Ascending aorta (tissue), 2 donors: ENCODE data around the gene PDE7B. TPM values are rescaled to one million over a fixed set of nuclear protein-coding genes. Genes with fewer than 3 reads are reported as not detected.

Experiments used
- DNase-seq, 2 donors: peaks; one replicate each; pipeline ENCODE4 v3.0.0-alpha.2; 2019; ENCODE audit warnings: low spot score in 2 of 2
- H3K27ac ChIP-seq, 2 donors: fragments of 200-600 bp; sonication (generic); one replicate each; pipeline ENCODE4 v1.5.1; 2016 to 2017; ENCODE audit warnings: mild to moderate bottlenecking in 1 of 2
- H3K27me3 ChIP-seq: fragments of 200-600 bp; sonication (generic); one replicate; pipeline ENCODE4 v1.5.1; 2017
- H3K36me3 ChIP-seq, 2 donors: fragments of 200-600 bp; sonication (generic); one replicate each; pipeline ENCODE4 v1.5.1; 2016
- H3K4me1 ChIP-seq, 2 donors: fragments of 200-600 bp; sonication (generic); one replicate each; pipeline ENCODE4 v1.5.1; 2016 to 2017; ENCODE audit warnings: mild to moderate bottlenecking in 1 of 2
- H3K4me3 ChIP-seq, 2 donors: fragments of 200-600 bp; sonication (generic); one replicate each; pipeline ENCODE4 v1.5.1; 2016 to 2017; ENCODE audit warnings: mild to moderate bottlenecking in 1 of 2
- H3K9me3 ChIP-seq, 2 donors: fragments of 200-600 bp; sonication (generic); one replicate each; pipeline ENCODE4 v1.5.1; 2016
- intact Hi-C: fragments of 100-400 bp; cut with DNase I; formaldehyde crosslinking; loops from one replicate; pipeline ENCODE4 v1.15.1; 2023
- total RNA-seq: library from RNA; depleted of rRNA; stranded (reverse); fragments of >200 nt; gene quantifications from one replicate; pipeline ENCODE4 v1.1.0, GENCODE V29; 2016
- TF ChIP-seq, protein P1 (sequence below), 3 experiments: fragments of 200-600 bp in 2 of 3; fragments of 450-650 bp in 1 of 3; sonication (generic) in 2 of 3; IDR thresholded peaks; one replicate each; pipeline ENCODE4 v1.5.1; 2016 to 2019; ENCODE audit warnings: antibody characterized with exemption in 3 of 3, mild to moderate bottlenecking in 1 of 3, moderate library complexity in 1 of 3

The PDE7B gene
- total RNA-seq, 1 donor from 2014 or later: 6.0 TPM

DNA sequence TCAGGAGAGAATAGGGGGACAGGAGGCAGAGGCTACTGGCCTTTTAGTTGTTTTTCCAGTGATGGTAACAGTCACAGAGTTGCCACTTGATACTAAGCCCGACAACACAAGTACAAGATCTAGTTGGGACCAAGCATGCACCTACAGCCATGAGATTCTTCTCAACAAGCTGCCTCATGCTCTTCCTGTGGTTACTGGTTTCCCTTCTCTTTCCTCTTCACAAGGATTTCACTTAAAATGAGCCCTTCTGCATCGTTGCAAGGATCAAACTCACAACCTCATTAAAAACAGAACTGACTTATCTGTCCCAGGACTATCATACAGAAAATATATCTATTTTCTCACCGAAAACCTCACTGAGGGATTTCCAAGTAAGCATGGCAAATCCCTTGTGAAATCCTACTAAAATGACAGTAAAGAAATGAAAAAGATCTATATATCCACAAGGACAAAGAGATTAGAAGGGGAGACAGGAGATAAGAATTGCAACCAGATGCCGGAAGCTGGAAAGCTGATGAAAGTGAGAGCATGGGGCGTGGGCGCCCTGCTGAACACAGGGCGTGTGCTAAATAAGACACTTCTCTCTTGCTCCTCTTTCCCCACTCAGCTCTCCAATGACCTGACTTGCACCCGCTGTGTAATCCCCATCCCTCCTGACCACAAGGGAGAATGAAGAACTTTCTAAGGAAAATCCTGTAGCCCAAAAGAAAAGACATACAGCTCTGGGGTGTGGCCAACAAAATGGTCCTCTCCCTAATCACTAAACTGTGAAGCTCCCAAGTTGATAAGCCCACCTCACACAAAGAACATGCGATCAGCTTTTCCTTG, 385.2 kb downstream of the PDE7B start:
- Histone ChIP-seq H3K27ac (no peak overlapping the region), H3K36me3 (no peaks in the 10 kb centered on the region), H3K27me3 (no peaks in the 10 kb centered on the region), H3K4me1 (no peaks in the 10 kb centered on the region), H3K9me3 (no peaks in the 10 kb centered on the region), H3K4me3 (no peak overlapping the region)
- TF ChIP-seq, protein P1, sequence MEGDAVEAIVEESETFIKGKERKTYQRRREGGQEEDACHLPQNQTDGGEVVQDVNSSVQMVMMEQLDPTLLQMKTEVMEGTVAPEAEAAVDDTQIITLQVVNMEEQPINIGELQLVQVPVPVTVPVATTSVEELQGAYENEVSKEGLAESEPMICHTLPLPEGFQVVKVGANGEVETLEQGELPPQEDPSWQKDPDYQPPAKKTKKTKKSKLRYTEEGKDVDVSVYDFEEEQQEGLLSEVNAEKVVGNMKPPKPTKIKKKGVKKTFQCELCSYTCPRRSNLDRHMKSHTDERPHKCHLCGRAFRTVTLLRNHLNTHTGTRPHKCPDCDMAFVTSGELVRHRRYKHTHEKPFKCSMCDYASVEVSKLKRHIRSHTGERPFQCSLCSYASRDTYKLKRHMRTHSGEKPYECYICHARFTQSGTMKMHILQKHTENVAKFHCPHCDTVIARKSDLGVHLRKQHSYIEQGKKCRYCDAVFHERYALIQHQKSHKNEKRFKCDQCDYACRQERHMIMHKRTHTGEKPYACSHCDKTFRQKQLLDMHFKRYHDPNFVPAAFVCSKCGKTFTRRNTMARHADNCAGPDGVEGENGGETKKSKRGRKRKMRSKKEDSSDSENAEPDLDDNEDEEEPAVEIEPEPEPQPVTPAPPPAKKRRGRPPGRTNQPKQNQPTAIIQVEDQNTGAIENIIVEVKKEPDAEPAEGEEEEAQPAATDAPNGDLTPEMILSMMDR (IDR thresholded peaks at IDR 0.05): no peak
- no peak for DNase-seq
- intact Hi-C loops: no loop called here

DNA sequence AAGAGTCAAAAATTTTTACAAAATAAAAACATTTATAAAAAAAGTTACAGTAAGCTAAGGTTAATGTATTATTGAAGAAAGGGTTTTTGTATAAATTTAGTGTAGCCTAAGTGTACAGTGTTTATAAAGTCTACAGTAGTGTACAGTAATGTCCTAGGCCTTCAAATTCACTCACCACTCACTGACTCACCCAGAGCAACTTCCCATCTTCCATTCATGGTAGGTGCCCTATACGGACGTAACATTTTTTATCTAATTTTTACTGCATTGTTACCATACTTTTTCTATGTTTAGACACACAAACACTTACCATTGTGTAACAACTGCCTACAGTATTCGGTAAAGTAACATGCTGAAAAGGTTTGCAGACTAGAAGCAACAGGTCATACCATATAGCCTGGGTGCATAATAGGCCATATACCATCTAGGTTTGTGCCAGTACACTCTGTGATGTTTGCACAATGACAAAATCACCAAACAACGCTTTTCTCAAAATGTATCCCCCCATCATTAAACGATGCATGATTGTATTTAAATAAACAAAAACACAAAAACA, 392.6 kb downstream of the PDE7B start:
- H3K36me3 ChIP-seq: no peaks in the 10 kb centered on the region
- H3K4me3 ChIP-seq: no peak overlapping the region
- no peaks in the 10 kb centered on the region for H3K4me1 ChIP-seq
- H3K27ac ChIP-seq: no peak overlapping the region
- no peaks in the 10 kb centered on the region for H3K27me3 ChIP-seq
- TF ChIP-seq, protein P1 (IDR thresholded peaks at IDR 0.05): no peak
- intact Hi-C loops: no loop called here
- H3K9me3 ChIP-seq: no peaks in the 10 kb centered on the region
- no peak for DNase-seq
